H9 (cell line): Measurements from ENCODE around the gene TMEM178B. TPM values are rescaled to one million over a fixed set of nuclear protein-coding genes. Genes with fewer than 3 reads are reported as not detected.

ENCODE experiments used
- DNase-seq: peaks from one replicate; pipeline ENCODE4 v3.0.0-alpha.2; 2017
- H2AFZ ChIP-seq: one replicate; pipeline ENCODE4 v1.6.1; 2013; ENCODE audit warnings: mild to moderate bottlenecking, low read length, control low read depth, moderate library complexity
- H2AK5ac ChIP-seq: 2 replicates; pipeline ENCODE4 v1.6.1; 2013; ENCODE audit warnings: low read length, control low read depth, mixed read lengths; ENCODE audit not compliant: insufficient read length
- H2BK120ac ChIP-seq: one replicate; pipeline ENCODE4 v1.6.1; 2013; ENCODE audit warnings: low read depth, mild to moderate bottlenecking, low read length, control low read depth, inconsistent platforms; ENCODE audit not compliant: poor library complexity, severe bottlenecking
- H2BK12ac ChIP-seq: 2 replicates; pipeline ENCODE4 v1.6.1; 2013; ENCODE audit warnings: low read length, control low read depth, mixed read lengths, low read depth; ENCODE audit not compliant: insufficient read length
- H2BK15ac ChIP-seq: 2 replicates; pipeline ENCODE4 v1.6.1; 2013; ENCODE audit warnings: low read depth, low read length, control low read depth
- H2BK20ac ChIP-seq: one replicate; pipeline ENCODE4 v1.6.1; 2013; ENCODE audit warnings: low read depth, mild to moderate bottlenecking, low read length, control low read depth, inconsistent platforms; ENCODE audit not compliant: poor library complexity, severe bottlenecking
- H2BK5ac ChIP-seq: 2 replicates; pipeline ENCODE4 v1.6.1; 2013; ENCODE audit warnings: low read length, control low read depth, mixed read lengths; ENCODE audit not compliant: insufficient read length
- H3K14ac ChIP-seq: 2 replicates; pipeline ENCODE4 v1.6.1; 2013; ENCODE audit warnings: low read length, control low read depth; ENCODE audit not compliant: insufficient read depth
- H3K18ac ChIP-seq: 2 replicates; pipeline ENCODE4 v1.6.1; 2013; ENCODE audit warnings: low read depth, mild to moderate bottlenecking, mixed read lengths, low read length, control low read depth; ENCODE audit not compliant: insufficient read length
- H3K23ac ChIP-seq: 2 replicates; pipeline ENCODE4 v1.6.1; 2013; ENCODE audit warnings: low read length, control low read depth, mixed read lengths, low read depth; ENCODE audit not compliant: insufficient read length
- H3K23me2 ChIP-seq: 2 replicates; pipeline ENCODE4 v1.6.1; 2013; ENCODE audit warnings: low read depth, mild to moderate bottlenecking, mixed read lengths, low read length, control low read depth; ENCODE audit not compliant: insufficient read length, poor library complexity, severe bottlenecking
- H3K27ac ChIP-seq: 2 replicates; pipeline ENCODE4 v1.5.1; 2013; ENCODE audit warnings: low read length, control low read depth, mixed read lengths, low read depth; ENCODE audit not compliant: insufficient read length
- H3K27me3 ChIP-seq: 2 replicates; pipeline ENCODE4 v1.6.1; 2013; ENCODE audit warnings: low read length, control low read depth, inconsistent platforms; ENCODE audit not compliant: insufficient read depth
- H3K4ac ChIP-seq: 2 replicates; pipeline ENCODE4 v1.6.1; 2013; ENCODE audit warnings: low read depth, mild to moderate bottlenecking, control low read depth, inconsistent platforms, low read length, moderate library complexity
- H3K4me1 ChIP-seq: 2 replicates; pipeline ENCODE4 v1.6.1; 2013; ENCODE audit warnings: low read length, control low read depth, inconsistent platforms; ENCODE audit not compliant: insufficient read depth
- H3K4me2 ChIP-seq: 2 replicates; pipeline ENCODE4 v1.6.1; 2013; ENCODE audit warnings: low read length, control low read depth, mixed read lengths; ENCODE audit not compliant: insufficient read length, insufficient read depth
- H3K56ac ChIP-seq: 2 replicates; pipeline ENCODE4 v1.6.1; 2013; ENCODE audit warnings: low read depth, mild to moderate bottlenecking, mixed read lengths, low read length, control low read depth; ENCODE audit not compliant: insufficient read length
- H3K79me1 ChIP-seq: 2 replicates; pipeline ENCODE4 v1.6.1; 2013; ENCODE audit warnings: low read depth, mild to moderate bottlenecking, moderate library complexity, low read length, control low read depth, inconsistent platforms; ENCODE audit not compliant: insufficient read depth, poor library complexity, severe bottlenecking
- H3K79me2 ChIP-seq: 2 replicates; pipeline ENCODE4 v1.6.1; 2013; ENCODE audit warnings: low read length, control low read depth, inconsistent platforms; ENCODE audit not compliant: insufficient read depth
- H3K9ac ChIP-seq: 2 replicates; pipeline ENCODE4 v1.6.1; 2013; ENCODE audit warnings: low read length, control low read depth, mixed read lengths; ENCODE audit not compliant: insufficient read length; ENCODE audit errors: extremely low read depth
- H3K9me3 ChIP-seq: one replicate; pipeline ENCODE4 v1.6.1; 2013; ENCODE audit warnings: low read depth, low read length, inconsistent platforms; ENCODE audit not compliant: control insufficient read depth
- H3T11ph ChIP-seq: one replicate; pipeline ENCODE4 v1.6.1; 2013; ENCODE audit warnings: mild to moderate bottlenecking, low read length, control low read depth, inconsistent platforms
- H4K20me1 ChIP-seq: one replicate; pipeline ENCODE4 v1.6.1; 2013; ENCODE audit not compliant: control insufficient read depth, insufficient read length, insufficient read depth
- H4K5ac ChIP-seq: 2 replicates; pipeline ENCODE4 v1.6.1; 2013; ENCODE audit warnings: low read depth, mild to moderate bottlenecking, mixed read lengths, low read length, control low read depth; ENCODE audit not compliant: insufficient read length
- H4K8ac ChIP-seq: replicated peaks from 2 replicates; pipeline ENCODE4 v1.6.1; 2013; ENCODE audit warnings: low read length, control low read depth, mixed read lengths, low read depth; ENCODE audit not compliant: insufficient read length
- H4K91ac ChIP-seq: 2 replicates; pipeline ENCODE4 v1.6.1; 2013; ENCODE audit warnings: low read depth, mild to moderate bottlenecking, moderate library complexity, mixed read lengths, low read length, control low read depth; ENCODE audit not compliant: insufficient read length
- H3K27ac Mint-ChIP-seq, 3 experiments: 2 replicates in 2 of 3; 3 replicates in 1 of 3; pipeline ENCODE4 v1.8.0; 2020 to 2021; ENCODE audit warnings: mixed read lengths in 3 of 3, mild to moderate bottlenecking in 1 of 3, moderate library complexity in 1 of 3
- H3K27me3 Mint-ChIP-seq: 2 replicates; pipeline ENCODE4 v1.8.0; 2021; ENCODE audit warnings: low read depth, mild to moderate bottlenecking, moderate library complexity, mixed read lengths
- H3K36me3 Mint-ChIP-seq, 3 experiments: 2 replicates in 2 of 3; 3 replicates in 1 of 3; pipeline ENCODE4 v1.8.0; 2020 to 2021; ENCODE audit warnings: low read depth in 3 of 3, mixed read lengths in 3 of 3; ENCODE audit not compliant: insufficient read depth in 1 of 3
- H3K4me1 Mint-ChIP-seq, 2 experiments: 2 replicates each; pipeline ENCODE4 v1.8.0; 2020; ENCODE audit warnings: mixed read lengths in 2 of 2
- H3K4me3 Mint-ChIP-seq, 2 experiments: 2 replicates in 1 of 2; 3 replicates in 1 of 2; pipeline ENCODE4 v1.8.0; 2020 to 2021; ENCODE audit warnings: mild to moderate bottlenecking in 2 of 2, mixed read lengths in 2 of 2, moderate library complexity in 1 of 2
- H3K9me3 Mint-ChIP-seq, 2 experiments: 2 replicates in 1 of 2; 3 replicates in 1 of 2; pipeline ENCODE4 v1.8.0; 2020; ENCODE audit warnings: mild to moderate bottlenecking in 2 of 2, mixed read lengths in 2 of 2, moderate library complexity in 1 of 2
- WGBS: extraction: QIAGEN DNeasy Blood & Tissue Kit; methylation state at CpG from one replicate; pipeline ENCODE4 v1.1.7; 2013; ENCODE audit warnings: missing lambda C conversion rate, low lambda C conversion rate, mixed read lengths; ENCODE audit not compliant: insufficient read length; ENCODE audit errors: extremely low coverage; 5-methylcytosine and 5-hydroxymethylcytosine counted together
- total RNA-seq: library from RNA; stranded (reverse); gene quantifications from 2 replicates; pipeline ENCODE4 v1.2.1, GENCODE V29; 2021
- TF ChIP-seq, protein P1 (sequence below): fragments of 200-600 bp; sonication (generic); conservative IDR thresholded peaks from 3 replicates; pipeline ENCODE4 v1.8.0; 2021; ENCODE audit warnings: antibody characterized with exemption, mild to moderate bottlenecking

Gene TMEM178B
- total RNA-seq, 1 experiment from 2014 or later = 11.3 TPM

DNA sequence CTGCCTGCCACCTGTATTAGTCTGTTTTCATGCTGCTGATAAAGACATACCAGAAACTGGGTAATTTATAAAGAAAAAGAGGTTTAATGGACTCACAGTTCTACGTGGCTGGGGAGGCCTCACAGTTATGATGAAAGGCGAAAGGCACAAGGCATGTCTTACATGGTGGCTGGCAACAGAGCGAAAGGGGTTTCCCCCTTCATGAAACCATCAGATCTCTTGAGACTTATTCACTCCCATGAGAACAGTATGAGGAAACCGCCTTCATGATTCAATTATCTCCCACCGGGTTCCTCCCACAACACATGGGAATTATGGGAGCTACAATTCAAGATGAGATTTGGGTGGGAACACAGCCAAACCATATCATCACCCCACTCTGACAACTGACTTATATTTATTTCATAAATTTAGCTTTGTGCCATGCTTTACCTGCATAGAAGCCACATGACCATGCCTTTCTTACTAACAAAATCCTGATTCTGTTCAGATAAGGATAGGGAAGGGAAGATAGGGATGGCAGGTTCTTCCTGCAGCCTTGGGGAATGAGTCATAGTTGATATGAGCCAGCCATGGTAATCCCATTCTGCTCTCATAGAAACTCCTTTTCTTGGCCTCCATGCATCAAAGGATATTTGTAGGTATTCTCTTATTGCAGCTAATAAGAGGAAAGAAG, 286.0 kb downstream of the TMEM178B start:
- TF ChIP-seq, protein P1, sequence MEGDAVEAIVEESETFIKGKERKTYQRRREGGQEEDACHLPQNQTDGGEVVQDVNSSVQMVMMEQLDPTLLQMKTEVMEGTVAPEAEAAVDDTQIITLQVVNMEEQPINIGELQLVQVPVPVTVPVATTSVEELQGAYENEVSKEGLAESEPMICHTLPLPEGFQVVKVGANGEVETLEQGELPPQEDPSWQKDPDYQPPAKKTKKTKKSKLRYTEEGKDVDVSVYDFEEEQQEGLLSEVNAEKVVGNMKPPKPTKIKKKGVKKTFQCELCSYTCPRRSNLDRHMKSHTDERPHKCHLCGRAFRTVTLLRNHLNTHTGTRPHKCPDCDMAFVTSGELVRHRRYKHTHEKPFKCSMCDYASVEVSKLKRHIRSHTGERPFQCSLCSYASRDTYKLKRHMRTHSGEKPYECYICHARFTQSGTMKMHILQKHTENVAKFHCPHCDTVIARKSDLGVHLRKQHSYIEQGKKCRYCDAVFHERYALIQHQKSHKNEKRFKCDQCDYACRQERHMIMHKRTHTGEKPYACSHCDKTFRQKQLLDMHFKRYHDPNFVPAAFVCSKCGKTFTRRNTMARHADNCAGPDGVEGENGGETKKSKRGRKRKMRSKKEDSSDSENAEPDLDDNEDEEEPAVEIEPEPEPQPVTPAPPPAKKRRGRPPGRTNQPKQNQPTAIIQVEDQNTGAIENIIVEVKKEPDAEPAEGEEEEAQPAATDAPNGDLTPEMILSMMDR = no peak
- no CpG with 5 or more reads among the region's 5 CpGs for WGBS

More for the DNA sequence above, 286.0 kb downstream of the TMEM178B start:
- Histone ChIP-seq H3K56ac (no peak overlapping the region), H3K9me3 (no peaks in the 10 kb centered on the region), H3K79me2 (no peaks in the 10 kb centered on the region), H3K9ac (no peak overlapping the region), H2BK15ac (no peak overlapping the region), H4K20me1 (no peaks in the 10 kb centered on the region), H3K79me1 (no peaks in the 10 kb centered on the region), H3K27me3 (no peaks in the 10 kb centered on the region), H4K91ac (no peak overlapping the region), H3K23me2 (no peaks in the 10 kb centered on the region), H2BK20ac (no peak overlapping the region), H3K18ac (no peak overlapping the region), H2BK12ac (no peak overlapping the region), H3K4ac (no peak overlapping the region), H4K5ac (no peak overlapping the region), H3K23ac (no peak overlapping the region), H2AFZ (no peak overlapping the region), H3K27ac (no peak overlapping the region), H3K4me2 (no peak overlapping the region), H2BK5ac (no peak overlapping the region), H3K4me1 (peaks cover 2% of the 10 kb centered on the region; the same call in 1 of the 2 replicates), H4K8ac (no peak overlapping the region), H2BK120ac (no peak overlapping the region), H3T11ph (no peak overlapping the region), H3K14ac (no peak overlapping the region), H2AK5ac (no peak overlapping the region)
- Mint-ChIP-seq H3K4me3 (no peak overlapping the region), H3K27ac (no peak overlapping the region), H3K9me3 (no peaks in the 10 kb centered on the region), H3K36me3 (no peaks in the 10 kb centered on the region; a peak in 1 of 7 replicates), H3K4me1 (peaks cover 19 to 24% of the 10 kb centered on the region in 2 experiments), H3K27me3 (no peaks in the 10 kb centered on the region)
- no peak for DNase-seq
